ENCODE data around the gene ECE2.

- TF ChIP-seq, protein P1, sequence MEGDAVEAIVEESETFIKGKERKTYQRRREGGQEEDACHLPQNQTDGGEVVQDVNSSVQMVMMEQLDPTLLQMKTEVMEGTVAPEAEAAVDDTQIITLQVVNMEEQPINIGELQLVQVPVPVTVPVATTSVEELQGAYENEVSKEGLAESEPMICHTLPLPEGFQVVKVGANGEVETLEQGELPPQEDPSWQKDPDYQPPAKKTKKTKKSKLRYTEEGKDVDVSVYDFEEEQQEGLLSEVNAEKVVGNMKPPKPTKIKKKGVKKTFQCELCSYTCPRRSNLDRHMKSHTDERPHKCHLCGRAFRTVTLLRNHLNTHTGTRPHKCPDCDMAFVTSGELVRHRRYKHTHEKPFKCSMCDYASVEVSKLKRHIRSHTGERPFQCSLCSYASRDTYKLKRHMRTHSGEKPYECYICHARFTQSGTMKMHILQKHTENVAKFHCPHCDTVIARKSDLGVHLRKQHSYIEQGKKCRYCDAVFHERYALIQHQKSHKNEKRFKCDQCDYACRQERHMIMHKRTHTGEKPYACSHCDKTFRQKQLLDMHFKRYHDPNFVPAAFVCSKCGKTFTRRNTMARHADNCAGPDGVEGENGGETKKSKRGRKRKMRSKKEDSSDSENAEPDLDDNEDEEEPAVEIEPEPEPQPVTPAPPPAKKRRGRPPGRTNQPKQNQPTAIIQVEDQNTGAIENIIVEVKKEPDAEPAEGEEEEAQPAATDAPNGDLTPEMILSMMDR (conservative IDR thresholded peaks at IDR 0.05; ENCODE audit: low read depth, low read length), result no peak
- no peak for TF ChIP-seq EZH2 (IDR thresholded peaks at IDR 0.05; ENCODE audit: borderline replicate concordance, low read depth, low read length, poor library complexity, severe bottlenecking)
These were observed 3.6 kb upstream of the ECE2 start for GRCh38 chr3:184272269-184272668.

Measured in A673 (cell line).